ENCODE data around the gene TMEM52B.
A peak's percentile ranks its signal among the peaks of the same experiment; 100 is the strongest.
"Not testable (repeated sequence)": the region's sequence is repeated elsewhere in the genome, so short reads cannot be mapped to it uniquely, and the experiment has no call there.

TMEM52B gene

DNA sequence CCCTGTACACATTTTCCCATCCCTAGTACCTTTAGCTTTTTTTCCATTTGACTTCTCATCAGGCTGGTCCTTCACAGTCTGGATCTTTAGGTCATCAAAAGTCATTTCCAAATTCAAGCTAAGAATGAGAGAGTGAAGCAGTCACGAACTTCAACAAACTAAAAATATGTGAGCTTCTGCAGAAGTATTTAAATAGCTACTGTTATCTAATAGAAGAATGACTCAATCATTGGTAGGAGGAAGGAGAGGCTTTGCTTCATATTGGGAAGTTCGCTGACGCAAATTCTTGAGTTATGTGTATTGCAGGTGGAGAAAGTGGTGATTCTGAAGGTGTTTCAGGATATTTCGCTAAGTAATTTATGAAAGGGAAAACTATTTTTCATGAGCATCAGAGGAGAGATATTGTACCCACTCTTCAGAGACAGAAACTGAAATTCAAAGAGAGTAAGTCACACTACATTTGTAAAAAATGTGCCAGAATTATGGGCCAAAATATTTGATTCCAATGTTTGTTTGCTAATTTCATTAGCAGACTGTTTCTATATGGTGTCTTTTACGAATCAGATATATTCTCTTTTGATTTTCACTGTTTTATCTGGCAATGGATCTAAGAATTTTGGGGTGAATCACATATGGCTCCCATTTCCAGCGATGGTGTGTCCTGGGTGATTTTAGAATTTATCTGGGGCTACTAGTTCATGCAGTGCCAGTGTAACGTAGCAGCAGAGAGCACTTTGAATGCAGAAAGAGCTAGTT is 6.7 kb upstream of the TMEM52B start, which contains the start of gene OLR1:
TSS of gene OLR1 (minus strand) at position 160 of the 756 bp plus-strand sequence. CDS start at position 105, 55 bp downstream.
- DNase-seq: no peak

- DNase-seq: no peak
These were observed 3.7 kb upstream of the TMEM52B start for GRCh38 chr12:10174986-10175614.

GRCh38 chr12:10175846-10176636 is 2.8 kb upstream of the TMEM52B start:
- DNase-seq: no peak

DNA sequence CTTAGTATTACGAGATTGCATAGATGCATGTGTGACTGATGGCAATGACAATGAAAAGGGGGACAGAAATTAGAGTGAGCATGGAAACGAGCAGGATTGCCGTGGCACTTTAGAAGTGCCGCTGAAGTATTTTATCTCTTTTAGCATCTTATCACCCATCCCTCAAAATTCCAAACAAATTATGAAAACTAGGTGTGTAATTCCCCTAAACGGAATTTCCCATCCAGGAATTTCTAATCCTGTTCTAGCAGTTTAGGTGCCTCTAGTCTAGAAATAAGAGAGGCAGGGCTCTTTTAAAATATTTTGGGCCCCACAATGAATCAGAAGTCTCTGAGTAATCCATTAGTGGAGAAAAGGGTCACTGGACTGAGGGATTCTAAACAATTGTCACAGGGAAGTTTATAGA is 947 bp downstream of the TMEM52B start:
- DNase-seq: no peak

- no peak for DNase-seq
These were observed 3.7 kb downstream of the TMEM52B start for GRCh38 chr12:10182354-10183049.

GRCh38 chr12:10184261-10184843 is 5.5 kb downstream of the TMEM52B start:
- DNase-seq: no peak

- DNase-seq: no peak
These were observed 7.5 kb downstream of the TMEM52B start for GRCh38 chr12:10186299-10186698.

DNA sequence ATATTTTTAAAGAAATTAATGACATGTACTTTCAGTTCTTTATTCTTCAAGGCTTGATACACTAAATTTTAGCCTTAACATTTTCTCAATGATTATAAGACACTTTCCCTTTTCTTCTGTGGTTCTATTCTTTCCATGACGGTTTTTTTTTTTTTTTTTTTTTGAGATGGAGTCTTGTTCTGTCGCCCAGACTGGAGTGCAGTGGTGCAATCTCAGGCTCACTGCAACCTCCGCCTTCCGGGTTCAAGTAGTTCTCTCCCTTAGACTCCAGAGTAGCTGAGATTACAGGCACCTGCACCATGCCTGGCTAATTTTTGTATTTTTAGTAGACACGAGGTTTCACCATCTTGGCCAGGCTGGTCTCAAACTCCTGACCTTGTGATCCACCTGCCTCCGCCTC is 8.1 kb downstream of the TMEM52B start:
- DNase-seq: not testable (repeated sequence)

- DNase-seq: no peak
These were observed 10.8 kb downstream of the TMEM52B start for GRCh38 chr12:10189653-10190052.

DNA sequence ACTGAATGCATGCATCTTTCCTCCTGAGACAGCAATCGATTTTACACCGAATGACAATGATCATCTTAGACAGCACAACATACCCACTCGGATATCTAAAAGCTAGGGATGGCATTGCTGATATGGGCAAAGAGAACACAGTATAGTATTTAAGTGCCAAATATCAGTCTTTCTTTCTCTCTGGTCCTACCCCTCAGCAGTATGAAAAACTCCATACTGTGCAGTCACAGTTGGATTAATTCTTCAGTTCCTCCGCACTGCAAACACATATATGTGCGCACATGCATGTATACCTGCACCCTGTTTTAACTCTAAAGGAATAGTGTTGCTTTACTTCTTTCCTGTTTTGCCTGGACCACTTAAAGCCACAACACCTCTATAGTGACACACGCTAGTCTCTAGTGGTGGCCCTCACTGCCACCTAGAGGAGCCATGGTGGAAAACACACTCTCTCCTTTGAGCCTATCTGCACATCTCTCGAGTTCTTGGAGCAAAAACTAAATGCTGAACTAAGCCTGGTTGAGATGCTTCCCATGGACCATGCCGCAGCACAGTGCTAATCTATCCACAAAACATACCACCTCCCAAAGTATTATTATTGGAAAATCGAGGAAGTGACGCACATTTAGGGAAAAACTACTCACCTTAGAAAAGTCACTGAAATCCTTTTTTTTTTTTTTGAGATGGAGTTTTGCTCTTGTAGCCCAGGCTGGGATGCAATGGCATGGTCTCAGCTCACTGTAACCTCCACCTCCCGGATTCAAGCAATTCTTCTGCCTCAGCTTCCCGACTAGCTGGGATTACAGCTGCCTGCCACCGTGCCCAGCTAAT is 11.9 kb downstream of the TMEM52B start:
- peak; percentile 24 to 37 for DNase-seq

GRCh38 chr12:10191865-10192264 is 13.0 kb downstream of the TMEM52B start:
- no peak for DNase-seq

DNA sequence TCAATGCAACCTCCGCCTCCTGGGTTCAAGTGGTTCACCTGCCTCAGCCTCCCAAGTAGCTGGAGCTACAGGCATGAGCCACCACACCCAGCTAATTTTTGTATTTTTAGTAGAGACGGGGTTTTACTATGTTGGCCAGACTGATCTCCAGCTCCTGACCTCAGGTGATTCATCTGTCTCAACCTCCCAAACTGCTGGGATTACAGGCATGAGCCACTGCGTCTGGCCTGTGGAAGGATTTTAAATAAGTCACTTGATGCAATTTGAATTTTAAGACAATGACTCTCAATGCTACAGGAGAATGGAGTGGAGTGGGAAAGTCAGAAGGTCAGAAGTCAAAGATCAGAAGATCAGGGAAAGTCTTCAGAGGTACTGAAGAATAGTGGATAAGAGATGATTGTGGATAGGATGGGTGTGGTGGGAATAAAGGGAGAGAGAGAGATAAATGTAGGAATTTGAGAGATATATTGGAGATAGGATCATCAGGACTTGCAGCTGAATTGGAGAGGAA is 15.4 kb downstream of the TMEM52B start:
- no peak for DNase-seq

- DNase-seq: no peak
These were observed 17.4 kb downstream of the TMEM52B start for GRCh38 chr12:10196210-10196609.

DNA sequence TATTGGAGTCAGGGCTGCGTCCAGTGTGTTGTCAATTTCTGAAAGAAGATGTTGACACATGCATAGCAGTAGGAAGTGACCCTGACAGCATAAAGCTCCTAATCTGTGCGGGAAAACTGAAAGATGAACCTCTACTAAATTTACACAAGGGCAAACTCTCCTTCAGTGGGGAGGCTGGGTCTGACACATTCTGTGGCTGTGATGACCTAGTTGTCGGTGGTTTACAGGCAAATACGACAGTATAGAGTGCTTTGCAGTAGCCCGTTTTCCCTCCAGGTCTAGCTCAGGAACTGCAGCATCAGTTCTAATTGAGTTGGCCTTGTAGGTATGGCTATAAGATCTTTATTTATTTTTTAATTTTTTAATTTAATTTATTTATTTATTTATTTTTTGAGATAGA is 19.0 kb downstream of the TMEM52B start:
- DNase-seq: no peak

- not testable (repeated sequence) for DNase-seq
These were observed 25.7 kb downstream of the TMEM52B start for GRCh38 chr12:10204495-10204894.

DNA sequence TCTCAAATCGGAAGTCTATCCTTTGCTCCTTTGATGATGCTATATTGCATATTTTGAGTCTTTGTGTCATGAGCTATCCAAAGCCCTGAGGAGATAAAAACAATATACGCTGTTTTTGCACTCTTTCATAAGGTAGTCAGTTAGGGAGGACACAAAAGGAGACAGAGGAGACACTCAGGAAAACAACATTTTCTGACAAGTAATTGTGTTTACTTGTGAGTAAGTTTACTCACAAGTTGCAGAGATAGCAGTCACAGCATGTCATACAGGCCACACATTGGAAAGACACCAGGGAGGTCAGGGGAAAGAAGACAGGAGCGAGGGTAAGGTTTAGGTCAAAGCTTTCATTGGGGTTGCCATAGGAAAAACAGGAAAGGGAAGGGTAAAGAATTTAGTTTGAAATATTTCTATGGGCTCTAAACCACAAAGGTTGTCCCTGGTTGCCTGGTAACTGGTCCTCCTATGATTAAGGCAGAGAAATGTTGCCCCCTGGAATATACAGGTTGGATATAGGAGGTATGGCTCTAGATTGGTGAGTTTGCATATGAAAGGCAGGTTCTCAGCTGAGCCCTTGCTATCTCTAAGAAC is 26.5 kb downstream of the TMEM52B start:
- no peak for DNase-seq

GRCh38 chr12:10207136-10207535 is 28.3 kb downstream of the TMEM52B start:
- no peak for DNase-seq

DNA sequence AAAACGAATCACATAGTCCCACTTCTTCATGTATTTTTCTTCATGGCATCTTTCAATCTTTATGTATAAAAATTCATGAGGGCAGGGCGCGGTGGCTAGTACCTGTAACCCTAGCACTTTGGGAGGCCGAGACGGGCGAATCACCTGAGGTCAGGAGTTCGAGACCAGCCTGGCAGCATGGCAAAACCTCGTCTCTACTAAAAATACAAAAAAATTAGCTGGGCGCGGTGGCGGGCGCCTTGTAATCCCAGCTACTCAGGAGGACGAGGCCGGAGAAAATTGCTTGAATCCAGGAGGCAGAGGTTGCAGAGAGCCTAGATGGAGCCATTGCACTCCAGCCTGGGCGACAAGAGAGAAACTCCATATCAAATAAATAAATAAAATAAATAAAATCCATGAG is 31.4 kb downstream of the TMEM52B start:
- DNase-seq: no peak

DNA sequence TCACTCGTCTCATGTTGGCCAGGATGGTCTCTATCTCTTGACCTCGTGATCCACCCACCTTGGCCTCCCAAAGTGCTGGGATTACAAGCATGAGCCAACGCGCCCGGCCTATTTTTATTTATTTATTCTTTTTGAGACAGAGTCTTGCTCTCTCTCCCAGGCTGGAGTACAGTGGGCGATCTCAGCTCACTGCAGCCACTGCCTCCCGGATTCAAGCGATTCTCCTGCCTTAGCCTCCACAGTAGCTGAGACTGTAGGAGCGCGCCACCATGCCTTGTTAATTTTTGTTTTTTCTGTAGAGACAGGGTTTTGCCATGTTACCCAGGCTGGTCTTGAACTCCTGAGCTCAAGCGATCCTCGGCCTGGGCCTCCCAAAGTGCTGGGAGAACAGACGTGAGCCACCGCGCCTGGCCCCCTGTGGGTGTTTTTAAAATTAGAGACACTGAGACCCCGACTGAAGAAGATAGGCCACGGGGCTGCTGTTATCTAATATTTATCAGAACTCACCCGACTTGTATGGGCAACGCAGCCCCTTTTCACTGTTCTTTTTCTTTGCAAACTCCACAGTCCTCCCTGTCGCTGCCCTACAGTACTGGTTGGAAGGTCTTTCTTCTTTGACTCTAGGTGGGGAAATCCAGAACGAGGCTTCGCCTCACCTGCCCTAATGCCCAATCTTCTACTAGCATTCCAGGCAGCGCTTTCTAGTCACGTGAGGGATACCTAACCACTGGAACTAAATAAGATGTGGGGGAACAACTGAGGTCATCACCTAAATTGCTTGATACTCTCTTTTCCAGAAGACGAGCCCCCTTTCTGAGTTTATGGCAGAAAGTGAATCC is 32.5 kb downstream of the TMEM52B start:
- DNase-seq: no peak
